ENCODE results near the gene C6orf89.

C6orf89 gene

GRCh38 chr6:36852481-36853147 is 33.1 kb upstream of the C6orf89 start:
- no peak for DNase-seq (ENCODE audit: low read depth, low spot score)

- no peak for DNase-seq (ENCODE audit: low read depth, low spot score)
Observed at GRCh38 chr6:36853325-36853724, 32.4 kb upstream of the C6orf89 start.

- DNase-seq (ENCODE audit: low read depth, low spot score), result no peak
Observed at GRCh38 chr6:36855750-36856149, 30.0 kb upstream of the C6orf89 start.

GRCh38 chr6:36856277-36856676 is 29.5 kb upstream of the C6orf89 start:
- DNase-seq (ENCODE audit: low read depth, low spot score), result no peak

- DNase-seq (ENCODE audit: low read depth, low spot score), result no peak
Observed at GRCh38 chr6:36857325-36857724, 28.4 kb upstream of the C6orf89 start.

- peak; percentile 76 for DNase-seq (ENCODE audit: low read depth, low spot score)
Observed at GRCh38 chr6:36858407-36858981, 27.3 kb upstream of the C6orf89 start.

GRCh38 chr6:36860126-36860525 is 25.6 kb upstream of the C6orf89 start:
- no peak for DNase-seq (ENCODE audit: low read depth, low spot score)

- no peak for DNase-seq (ENCODE audit: low read depth, low spot score)
Observed at GRCh38 chr6:36862164-36862847, 23.4 kb upstream of the C6orf89 start.

- DNase-seq (ENCODE audit: low read depth, low spot score), result no peak
Observed at GRCh38 chr6:36862848-36863382, 22.8 kb upstream of the C6orf89 start.

GRCh38 chr6:36863670-36864540 is 21.8 kb upstream of the C6orf89 start:
- no peak for DNase-seq (ENCODE audit: low read depth, low spot score)

GRCh38 chr6:36865835-36866234 is 19.9 kb upstream of the C6orf89 start:
- no peak for DNase-seq (ENCODE audit: low read depth, low spot score)

- DNase-seq (ENCODE audit: low read depth, low spot score), result no peak
Observed at GRCh38 chr6:36867471-36868224, 18.1 kb upstream of the C6orf89 start.

GRCh38 chr6:36871686-36872085 is 14.1 kb upstream of the C6orf89 start:
- no peak for DNase-seq (ENCODE audit: low read depth, low spot score)

GRCh38 chr6:36873115-36873514 is 12.6 kb upstream of the C6orf89 start:
- DNase-seq (ENCODE audit: low read depth, low spot score), result no peak

GRCh38 chr6:36873612-36874442 is 11.9 kb upstream of the C6orf89 start:
- no peak for DNase-seq (ENCODE audit: low read depth, low spot score)

GRCh38 chr6:36874443-36875249 is 11.1 kb upstream of the C6orf89 start, which contains the start of gene PPIL1:
PPIL1 (minus strand) TSS chr6:36874803; CDS start chr6:36874772, 31 bp downstream.
- DNase-seq (ENCODE audit: low read depth, low spot score), result peak; percentile 69

- no peak for DNase-seq (ENCODE audit: low read depth, low spot score)
Observed at GRCh38 chr6:36875250-36875633, 10.5 kb upstream of the C6orf89 start.

GRCh38 chr6:36884610-36885009 is 1.1 kb upstream of the C6orf89 start:
- DNase-seq (ENCODE audit: low read depth, low spot score), result no peak

- DNase-seq (ENCODE audit: low read depth, low spot score), result no peak
Observed at GRCh38 chr6:36886950-36887618, 1.3 kb downstream of the C6orf89 start.
